Measurements from ENCODE around the gene PGC.

DNA sequence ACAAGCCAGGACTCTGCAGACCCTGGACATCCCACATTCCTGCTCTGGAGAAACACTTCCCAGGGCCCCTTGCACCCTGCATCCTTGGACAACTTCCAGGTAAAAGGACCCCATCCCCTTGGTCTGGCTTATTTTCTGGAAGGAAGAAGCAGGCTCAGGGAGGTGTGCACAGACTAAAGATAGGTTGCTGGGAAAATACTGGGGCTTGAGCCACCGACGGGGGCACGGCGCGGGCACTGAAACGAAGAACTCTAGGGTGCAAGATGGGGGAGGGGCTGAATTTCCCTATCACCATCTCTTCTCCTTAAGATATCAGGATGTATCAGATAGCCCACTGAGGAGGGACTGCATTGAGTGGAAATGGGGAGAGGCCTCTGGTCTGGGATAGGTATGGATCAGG is 31.7 kb upstream of the PGC start:
- TF ChIP-seq EZH2phosphoT487 (IDR thresholded peaks at IDR 0.05; ENCODE audit: low read length) = no peak
- TF ChIP-seq, protein P1, sequence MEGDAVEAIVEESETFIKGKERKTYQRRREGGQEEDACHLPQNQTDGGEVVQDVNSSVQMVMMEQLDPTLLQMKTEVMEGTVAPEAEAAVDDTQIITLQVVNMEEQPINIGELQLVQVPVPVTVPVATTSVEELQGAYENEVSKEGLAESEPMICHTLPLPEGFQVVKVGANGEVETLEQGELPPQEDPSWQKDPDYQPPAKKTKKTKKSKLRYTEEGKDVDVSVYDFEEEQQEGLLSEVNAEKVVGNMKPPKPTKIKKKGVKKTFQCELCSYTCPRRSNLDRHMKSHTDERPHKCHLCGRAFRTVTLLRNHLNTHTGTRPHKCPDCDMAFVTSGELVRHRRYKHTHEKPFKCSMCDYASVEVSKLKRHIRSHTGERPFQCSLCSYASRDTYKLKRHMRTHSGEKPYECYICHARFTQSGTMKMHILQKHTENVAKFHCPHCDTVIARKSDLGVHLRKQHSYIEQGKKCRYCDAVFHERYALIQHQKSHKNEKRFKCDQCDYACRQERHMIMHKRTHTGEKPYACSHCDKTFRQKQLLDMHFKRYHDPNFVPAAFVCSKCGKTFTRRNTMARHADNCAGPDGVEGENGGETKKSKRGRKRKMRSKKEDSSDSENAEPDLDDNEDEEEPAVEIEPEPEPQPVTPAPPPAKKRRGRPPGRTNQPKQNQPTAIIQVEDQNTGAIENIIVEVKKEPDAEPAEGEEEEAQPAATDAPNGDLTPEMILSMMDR (IDR thresholded peaks at IDR 0.05; ENCODE audit: low read length) = no peak

Measured in MM.1S (cell line).